Ovary (tissue), 1 donor: Measurements from ENCODE around the gene SLC9A3.

Experiments
- EP300 ChIP-seq: sonication (generic); formaldehyde crosslinking; IDR thresholded peaks from one replicate; pipeline ENCODE4 v1.6.1; 2017; ENCODE audit warnings: antibody characterized with exemption
- POLR2A ChIP-seq: fragments of 450-650 bp; IDR thresholded peaks from one replicate; pipeline ENCODE4 v1.6.1; 2017; ENCODE audit warnings: antibody characterized with exemption, mild to moderate bottlenecking, moderate library complexity

DNA sequence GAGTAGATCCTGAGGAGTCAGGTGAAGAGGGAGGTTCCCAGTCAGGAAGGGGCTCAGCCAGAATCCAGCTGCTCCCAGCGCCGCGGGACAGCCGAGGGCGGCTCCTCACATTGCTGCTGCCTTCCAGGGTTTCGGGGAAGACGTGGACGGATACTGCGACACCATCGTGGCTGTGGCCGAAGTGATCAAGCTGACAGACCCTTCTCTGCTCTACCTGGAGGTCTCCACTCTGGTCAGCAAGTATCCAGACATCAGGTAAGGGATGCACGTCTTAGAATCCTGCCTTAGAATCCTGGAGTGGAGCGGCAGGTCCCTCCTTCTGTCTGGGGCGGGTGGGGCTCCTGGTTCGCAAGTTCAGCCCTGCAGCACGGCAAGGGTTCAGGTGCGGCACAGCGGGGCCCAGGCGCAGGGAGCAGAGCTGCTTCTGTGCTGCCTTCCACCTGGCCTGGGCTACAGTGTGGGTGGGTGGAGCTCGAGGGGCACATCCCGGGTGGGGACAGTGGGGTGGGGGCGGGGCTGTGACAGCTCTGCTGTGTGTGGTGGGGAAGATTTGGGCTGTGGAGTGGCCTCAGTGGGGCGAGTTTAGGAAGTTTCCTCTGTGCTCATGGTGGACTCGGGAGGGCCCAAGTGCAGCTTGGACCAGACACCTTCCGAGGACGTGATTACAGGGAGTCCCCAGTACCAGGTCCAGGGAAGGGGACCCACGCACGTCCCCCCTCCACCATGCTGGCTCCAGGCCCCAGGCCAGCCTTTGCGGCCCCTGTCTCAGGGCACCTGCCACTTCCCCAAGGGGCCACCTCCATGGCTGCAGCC is 58.5 kb downstream of the SLC9A3 start:
- TF ChIP-seq POLR2A (no peak), EP300 (no peak)
